Cardiac muscle cell (in vitro differentiated cells and primary cell): ENCODE data around the gene FBXO28. TPM values are rescaled to one million over a fixed set of nuclear protein-coding genes. Genes with fewer than 3 reads are reported as not detected.

Experiments
- DNase-seq, 2 donors: peaks; one replicate each; pipeline versions ENCODE4 v3.0.0 to v3.0.0-alpha.2; 2010 to 2017; ENCODE audit warnings: low read depth in 1 of 2, low spot score in 1 of 2
- H3K27ac ChIP-seq: fragments of 200-600 bp; sonication (generic); 2 replicates; pipeline ENCODE4 v1.5.1; 2016
- H3K27me3 ChIP-seq: fragments of 200-600 bp; sonication (generic); 2 replicates; pipeline ENCODE4 v1.6.0; 2016; ENCODE audit warnings: control low read depth
- H3K36me3 ChIP-seq: fragments of 200-600 bp; sonication (generic); 2 replicates; pipeline ENCODE4 v1.5.1; 2016; ENCODE audit warnings: control low read depth
- H3K4me1 ChIP-seq: fragments of 200-600 bp; sonication (generic); 2 replicates; pipeline ENCODE4 v1.8.1; 2017; ENCODE audit warnings: low read depth, mild to moderate bottlenecking, mixed run types
- H3K4me3 ChIP-seq: fragments of 200-600 bp; sonication (generic); 2 replicates; pipeline ENCODE4 v1.5.1; 2016; ENCODE audit warnings: mild to moderate bottlenecking
- H3K9me3 ChIP-seq: fragments of 200-600 bp; sonication (generic); 2 replicates; pipeline ENCODE4 v1.5.1; 2017; ENCODE audit warnings: low read depth, mild to moderate bottlenecking, control low read depth
- polyA plus RNA-seq: library from polyadenylated mRNA; unstranded; fragments of >200 nt; fragmentation: Nextera tagmentation; extraction: Ambion mirVana; gene quantifications from 2 replicates; pipeline ENCODE4 v1.2.1, GENCODE V29; 2016
- total RNA-seq: library from RNA; depleted of rRNA; stranded (reverse); fragments of >200 nt; gene quantifications from 2 replicates; pipeline ENCODE4 v1.2.3, GENCODE V29; 2016
- TF ChIP-seq, protein P1 (sequence below): IDR thresholded peaks from 2 replicates; pipeline ENCODE4 v1.5.1; 2012; ENCODE audit warnings: low read depth, mild to moderate bottlenecking, low read length

FBXO28 gene
- total and polyA plus RNA-seq, 2 experiments from 2014 or later, result 9.1 to 17.8 TPM

DNA sequence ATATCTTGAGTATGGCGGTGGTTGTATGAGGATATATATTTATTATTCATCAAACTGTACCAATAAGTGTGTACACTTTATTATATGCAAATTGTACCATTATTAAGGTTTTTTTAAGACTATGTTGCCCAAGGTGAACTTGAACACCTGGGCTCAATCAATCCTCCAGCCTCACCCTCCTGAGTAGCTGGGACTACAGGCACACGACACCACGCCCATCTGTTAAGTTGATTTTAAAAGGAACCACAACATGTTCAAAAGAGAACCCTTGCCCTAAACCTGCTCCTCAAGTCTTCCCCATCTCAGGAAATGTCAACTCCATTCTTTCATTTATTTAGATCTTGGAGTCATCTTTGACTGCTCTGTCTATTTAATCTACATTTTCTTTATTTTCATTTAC is 24.3 kb upstream of the FBXO28 start:
- Histone ChIP-seq H3K4me1 (no peaks in the 10 kb centered on the region), H3K36me3 (no peaks in the 10 kb centered on the region)
- TF ChIP-seq, protein P1, sequence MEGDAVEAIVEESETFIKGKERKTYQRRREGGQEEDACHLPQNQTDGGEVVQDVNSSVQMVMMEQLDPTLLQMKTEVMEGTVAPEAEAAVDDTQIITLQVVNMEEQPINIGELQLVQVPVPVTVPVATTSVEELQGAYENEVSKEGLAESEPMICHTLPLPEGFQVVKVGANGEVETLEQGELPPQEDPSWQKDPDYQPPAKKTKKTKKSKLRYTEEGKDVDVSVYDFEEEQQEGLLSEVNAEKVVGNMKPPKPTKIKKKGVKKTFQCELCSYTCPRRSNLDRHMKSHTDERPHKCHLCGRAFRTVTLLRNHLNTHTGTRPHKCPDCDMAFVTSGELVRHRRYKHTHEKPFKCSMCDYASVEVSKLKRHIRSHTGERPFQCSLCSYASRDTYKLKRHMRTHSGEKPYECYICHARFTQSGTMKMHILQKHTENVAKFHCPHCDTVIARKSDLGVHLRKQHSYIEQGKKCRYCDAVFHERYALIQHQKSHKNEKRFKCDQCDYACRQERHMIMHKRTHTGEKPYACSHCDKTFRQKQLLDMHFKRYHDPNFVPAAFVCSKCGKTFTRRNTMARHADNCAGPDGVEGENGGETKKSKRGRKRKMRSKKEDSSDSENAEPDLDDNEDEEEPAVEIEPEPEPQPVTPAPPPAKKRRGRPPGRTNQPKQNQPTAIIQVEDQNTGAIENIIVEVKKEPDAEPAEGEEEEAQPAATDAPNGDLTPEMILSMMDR, result no peak

DNA sequence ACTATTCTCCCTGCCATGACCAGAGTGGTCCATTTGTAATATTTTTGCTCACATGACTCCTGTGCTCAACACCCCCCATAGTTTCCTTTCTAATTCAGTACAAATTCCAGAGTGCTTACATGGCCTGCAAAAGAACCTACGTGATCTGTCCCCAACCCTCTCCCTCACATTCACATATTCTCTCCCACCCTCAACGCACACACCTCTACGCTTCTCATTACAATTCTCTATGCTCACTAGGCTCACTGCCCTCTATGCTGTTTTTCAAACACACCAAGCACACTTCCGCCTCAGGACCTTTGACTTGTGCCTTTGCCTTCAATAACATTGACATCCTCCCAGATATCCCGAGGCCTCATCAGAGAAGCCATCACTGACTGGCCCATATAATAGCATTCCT is 23.8 kb upstream of the FBXO28 start:
- no peak for DNase-seq
- no peaks in the 10 kb centered on the region for H3K4me1 ChIP-seq
- no peaks in the 10 kb centered on the region for H3K36me3 ChIP-seq
- H3K27ac ChIP-seq, result no peak overlapping the region
- TF ChIP-seq, protein P1, result no peak
- no peak overlapping the region for H3K4me3 ChIP-seq
- H3K9me3 ChIP-seq, result no peaks in the 10 kb centered on the region
- H3K27me3 ChIP-seq, result no peaks in the 10 kb centered on the region

More for the DNA sequence above, 24.3 kb upstream of the FBXO28 start:
- Histone ChIP-seq H3K4me3 (no peak overlapping the region), H3K27me3 (no peaks in the 10 kb centered on the region), H3K9me3 (no peaks in the 10 kb centered on the region), H3K27ac (no peak overlapping the region)
- no peak for DNase-seq

DNA sequence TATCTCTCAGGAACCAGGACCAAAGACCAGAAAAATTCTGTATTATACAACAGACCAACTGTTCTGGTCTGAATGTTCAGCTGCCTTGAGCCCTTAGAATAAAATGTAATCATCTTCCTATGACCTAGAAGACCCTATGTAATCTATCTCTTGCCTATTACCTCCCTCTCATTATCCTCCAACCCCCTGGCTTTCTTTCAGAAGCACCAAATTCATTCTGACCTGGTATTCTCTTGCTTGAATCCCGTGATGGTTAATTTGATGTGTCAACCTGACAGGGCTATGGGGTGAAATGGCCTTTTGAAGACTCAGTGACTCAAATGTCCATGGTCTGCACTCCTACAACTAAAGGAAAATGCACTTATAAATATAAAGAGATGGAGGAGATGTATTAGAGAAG is 21.8 kb upstream of the FBXO28 start:
- Histone ChIP-seq H3K27ac (no peak overlapping the region), H3K4me1 (no peaks in the 10 kb centered on the region), H3K9me3 (no peaks in the 10 kb centered on the region), H3K27me3 (peaks cover 5% of the 10 kb centered on the region), H3K4me3 (no peak overlapping the region), H3K36me3 (no peaks in the 10 kb centered on the region)
- TF ChIP-seq, protein P1, result no peak
- no peak for DNase-seq

DNA sequence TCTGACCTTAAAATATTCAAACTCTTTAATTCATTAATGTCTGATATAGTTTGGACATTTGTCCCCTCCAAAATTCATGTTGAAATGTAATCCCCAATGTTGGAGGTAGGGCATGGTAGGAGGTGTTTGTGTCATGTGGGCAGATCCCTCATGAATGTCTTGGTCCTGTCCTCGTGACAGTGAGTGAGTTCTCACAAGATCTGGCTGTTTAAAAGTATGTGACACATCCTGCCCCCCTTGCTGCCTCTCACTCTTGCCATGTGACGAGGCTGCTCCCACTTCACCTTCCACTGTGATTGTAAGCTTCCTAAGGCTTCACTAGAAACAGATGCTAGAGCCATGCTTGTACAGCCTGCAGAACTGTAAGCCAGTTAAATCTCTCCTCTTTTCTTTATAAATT is 21.3 kb upstream of the FBXO28 start:
- TF ChIP-seq, protein P1, result no peak
- no peak for DNase-seq

GRCh38 chr1:224095339-224095738 is 18.6 kb upstream of the FBXO28 start:
- Histone ChIP-seq H3K9me3 (no peaks in the 10 kb centered on the region), H3K36me3 (no peaks in the 10 kb centered on the region), H3K4me3 (no peak overlapping the region), H3K27me3 (peaks cover 5% of the 10 kb centered on the region), H3K4me1 (no peaks in the 10 kb centered on the region), H3K27ac (no peak overlapping the region)
- DNase-seq, result no peak
- TF ChIP-seq, protein P1, result no peak

More for the DNA sequence above, 21.3 kb upstream of the FBXO28 start:
- H3K27ac ChIP-seq, result no peak overlapping the region
- no peaks in the 10 kb centered on the region for H3K4me1 ChIP-seq
- no peak overlapping the region for H3K4me3 ChIP-seq
- peaks cover 5% of the 10 kb centered on the region for H3K27me3 ChIP-seq
- H3K9me3 ChIP-seq, result no peaks in the 10 kb centered on the region
- no peaks in the 10 kb centered on the region for H3K36me3 ChIP-seq

- no peak for DNase-seq
- H3K9me3 ChIP-seq, result no peaks in the 10 kb centered on the region
- no peak overlapping the region for H3K27ac ChIP-seq
- TF ChIP-seq, protein P1, result no peak
- peaks cover 5% of the 10 kb centered on the region for H3K27me3 ChIP-seq
- H3K36me3 ChIP-seq, result no peaks in the 10 kb centered on the region
- H3K4me1 ChIP-seq, result no peaks in the 10 kb centered on the region
- H3K4me3 ChIP-seq, result no peak overlapping the region
Measured at GRCh38 chr1:224095867-224096266, 18.0 kb upstream of the FBXO28 start.
